Stimulated activated CD8-positive, alpha-beta memory T cell treated with anti-CD3 and anti-CD28 coated beads, Interleukin-4, amount 100 ng/mL, for 24 hours (primary cell): ENCODE results near the gene FFAR4.

Experiments
- DNase-seq: peaks from one replicate; pipeline ENCODE4 v3.0.0-alpha.2; 2020; ENCODE audit warnings: low read depth

FFAR4 gene

GRCh38 chr10:93600446-93601145 lies 34.1 kb downstream of the FFAR4 start:
- no peak for DNase-seq

- no peak for DNase-seq
Observed at GRCh38 chr10:93601146-93601773, 34.8 kb downstream of the FFAR4 start, which contains the start of gene RBP4. RBP4 (minus strand) TSS chr10:93601235; CDS start chr10:93601028, 207 bp downstream.

- DNase-seq: no peak
Observed at GRCh38 chr10:93601774-93602162, 35.3 kb downstream of the FFAR4 start.

GRCh38 chr10:93603023-93603422 lies 36.6 kb downstream of the FFAR4 start:
- no peak for DNase-seq

- DNase-seq: no peak
Observed at GRCh38 chr10:93604146-93604545, 37.7 kb downstream of the FFAR4 start.

GRCh38 chr10:93608421-93608820 lies 42.0 kb downstream of the FFAR4 start:
- no peak for DNase-seq

- no peak for DNase-seq
Observed at GRCh38 chr10:93612311-93612710, 45.8 kb downstream of the FFAR4 start, which contains the start of gene PDE6C. PDE6C (plus strand) TSS chr10:93612537; CDS start chr10:93612726, 189 bp downstream.

- no peak for DNase-seq
Observed at GRCh38 chr10:93613126-93613525, 46.7 kb downstream of the FFAR4 start.

GRCh38 chr10:93614101-93614825 lies 47.8 kb downstream of the FFAR4 start:
- no peak for DNase-seq

- DNase-seq: no peak
Observed at GRCh38 chr10:93615576-93616235, 49.2 kb downstream of the FFAR4 start.

GRCh38 chr10:93620925-93621324 lies 54.5 kb downstream of the FFAR4 start:
- no peak for DNase-seq

- no peak for DNase-seq
Observed at GRCh38 chr10:93622942-93623341, 56.5 kb downstream of the FFAR4 start.

- DNase-seq: no peak
Observed at GRCh38 chr10:93628858-93629257, 62.4 kb downstream of the FFAR4 start.

- no peak for DNase-seq
Observed at GRCh38 chr10:93629647-93630305, 63.3 kb downstream of the FFAR4 start.

- no peak for DNase-seq
Observed at GRCh38 chr10:93630625-93631557, 64.4 kb downstream of the FFAR4 start.
